HL-60 (cell line): ENCODE data around the gene MYO9B.
A peak's percentile ranks its signal among the peaks of the same experiment; 100 is the strongest.

ENCODE experiments used
- DNase-seq, 2 experiments: peaks; one replicate each; pipeline ENCODE4 v3.0.0-alpha.2; 2010 to 2020; ENCODE audit warnings: low read depth in 1 of 2, low spot score in 1 of 2
- H3K27ac ChIP-seq: fragments of 250-450 bp; sonication (Bioruptor Pico); replicated peaks from 2 replicates; pipeline ENCODE4 v1.5.1; 2020; ENCODE audit warnings: mild to moderate bottlenecking, moderate library complexity
- H3K27me3 ChIP-seq: fragments of 250-450 bp; sonication (Bioruptor Pico); 2 replicates; pipeline ENCODE4 v1.5.1; 2021; ENCODE audit warnings: mild to moderate bottlenecking, moderate library complexity; ENCODE audit not compliant: insufficient read depth, poor library complexity, severe bottlenecking
- H3K4me3 ChIP-seq: replicated peaks from 2 replicates; pipeline ENCODE4 v1.5.1; 2011; ENCODE audit warnings: mild to moderate bottlenecking, control low read depth, low read length; ENCODE audit not compliant: insufficient read depth
- CTCF ChIP-seq: IDR thresholded peaks from one replicate; pipeline ENCODE4 v1.5.1; 2011; ENCODE audit warnings: low read length, control low read depth, inconsistent platforms; ENCODE audit not compliant: insufficient read depth
- GABPA ChIP-seq: IDR thresholded peaks from 2 replicates; pipeline ENCODE4 v1.6.1; 2012; ENCODE audit warnings: low read depth
- POLR2AphosphoS5 ChIP-seq: IDR thresholded peaks from 2 replicates; pipeline ENCODE4 v1.6.1; 2012; ENCODE audit warnings: low read depth
- REST ChIP-seq: IDR thresholded peaks from 2 replicates; pipeline ENCODE4 v1.6.1; 2012; ENCODE audit warnings: low read depth; ENCODE audit not compliant: insufficient replicate concordance
- SPI1 ChIP-seq: IDR thresholded peaks from 2 replicates; pipeline ENCODE4 v1.6.1; 2012; ENCODE audit warnings: low read depth, mild to moderate bottlenecking, borderline replicate concordance

Gene MYO9B

GRCh38 chr19:17215127-17215971, 139.8 kb downstream of the MYO9B start, which contains the start of gene USE1:
Gene USE1, plus strand, starts transcription at chr19:17215357. Its CDS starts 49 bp downstream, at chr19:17215406.
- DNase-seq: peak; percentile 82 to 92
- TF ChIP-seq SPI1: peak; percentile 82
- peak; percentile 91 for TF ChIP-seq POLR2AphosphoS5
- TF ChIP-seq GABPA: peak; percentile 95
- peak; percentile 79 for TF ChIP-seq REST
- TF ChIP-seq CTCF: no peak
- no peaks in the 10 kb centered on the region for H3K27me3 ChIP-seq
- peak within 1 kb of the TSS; percentile 52 for H3K4me3 ChIP-seq
- peak within 1 kb of the TSS; percentile 94 for H3K27ac ChIP-seq

DNA sequence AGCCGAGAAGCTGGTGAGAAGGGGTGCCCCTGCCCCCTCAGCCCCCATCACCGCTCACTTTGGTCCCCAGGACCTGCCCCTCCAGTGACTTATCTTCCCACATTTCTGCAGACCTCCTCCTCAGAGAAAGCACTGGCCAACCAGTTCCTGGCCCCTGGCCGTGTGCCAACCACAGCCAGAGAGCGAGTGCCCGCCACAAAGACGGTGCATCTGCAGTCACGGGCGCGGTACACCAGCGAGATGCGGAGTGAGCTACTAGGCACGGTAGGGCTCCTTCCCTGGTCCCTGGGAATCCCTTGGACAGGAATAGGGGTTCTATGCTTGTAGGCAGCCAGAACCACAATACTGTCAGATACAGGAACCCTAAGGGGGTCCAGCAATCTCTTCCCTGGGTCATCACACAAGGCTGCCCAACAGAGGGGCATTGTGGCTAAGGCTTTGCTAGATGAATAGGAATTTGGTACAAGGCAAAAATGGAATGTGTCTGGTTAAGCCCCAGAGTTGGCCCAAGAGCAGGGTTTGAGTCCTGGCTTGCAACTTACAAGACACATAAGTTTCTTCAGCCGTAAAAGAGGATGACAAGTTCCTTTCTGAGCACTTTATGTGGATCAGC, 140.6 kb downstream of the MYO9B start:
- peak overlapping the region; percentile 52 for H3K4me3 ChIP-seq
- peak overlapping the region; percentile 94 for H3K27ac ChIP-seq
- no peaks in the 10 kb centered on the region for H3K27me3 ChIP-seq
- TF ChIP-seq CTCF: no peak
- TF ChIP-seq SPI1: no peak
- no peak for TF ChIP-seq REST
- no peak for TF ChIP-seq GABPA
- no peak for TF ChIP-seq POLR2AphosphoS5
- peak in 1 of 2 experiments; percentile 31 for DNase-seq

DNA sequence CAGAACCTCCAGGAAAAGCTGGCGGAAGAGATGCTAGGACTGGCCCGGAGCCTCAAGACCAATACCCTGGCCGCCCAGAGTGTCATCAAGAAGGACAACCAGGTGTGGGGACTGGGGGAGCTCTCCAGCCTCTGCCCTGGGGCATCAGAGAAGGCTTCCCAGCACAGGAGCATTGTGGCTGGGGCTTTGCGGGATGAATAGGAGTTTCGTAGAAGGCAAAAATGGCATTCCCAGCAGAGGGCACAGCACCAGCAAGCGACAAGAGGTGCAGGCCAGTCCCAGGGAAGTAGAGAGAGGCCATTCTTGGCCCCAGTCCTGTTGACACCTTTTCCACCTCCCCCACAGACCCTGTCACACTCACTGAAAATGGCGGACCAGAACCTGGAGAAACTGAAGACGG, 143.7 kb downstream of the MYO9B start:
- no peak overlapping the region for H3K27ac ChIP-seq
- TF ChIP-seq REST (no peak), POLR2AphosphoS5 (no peak), GABPA (no peak), SPI1 (no peak), CTCF (no peak)

More for the DNA sequence above, 143.7 kb downstream of the MYO9B start:
- no peak for DNase-seq
- H3K4me3 ChIP-seq: no peak overlapping the region
- H3K27me3 ChIP-seq: no peaks in the 10 kb centered on the region
